DOHH2 (cell line): ENCODE measurements around the gene ELAPOR1.
"Not testable (repeated sequence)": the region's sequence is repeated elsewhere in the genome, so short reads cannot be mapped to it uniquely, and the experiment has no call there.

Experiments
- CTCF ChIP-seq: fragments of 200-600 bp; sonication (generic); IDR thresholded peaks from one replicate; pipeline ENCODE4 v1.5.1; 2014; ENCODE audit warnings: antibody characterized with exemption, mild to moderate bottlenecking, low read depth, low read length; ENCODE audit not compliant: poor library complexity, severe bottlenecking
- EZH2phosphoT487 ChIP-seq: fragments of 200-600 bp; sonication (generic); IDR thresholded peaks from 2 replicates; pipeline ENCODE4 v1.6.1; 2017; ENCODE audit warnings: borderline replicate concordance, mild to moderate bottlenecking, antibody characterized with exemption, low read length, moderate library complexity, mixed read lengths

DNA sequence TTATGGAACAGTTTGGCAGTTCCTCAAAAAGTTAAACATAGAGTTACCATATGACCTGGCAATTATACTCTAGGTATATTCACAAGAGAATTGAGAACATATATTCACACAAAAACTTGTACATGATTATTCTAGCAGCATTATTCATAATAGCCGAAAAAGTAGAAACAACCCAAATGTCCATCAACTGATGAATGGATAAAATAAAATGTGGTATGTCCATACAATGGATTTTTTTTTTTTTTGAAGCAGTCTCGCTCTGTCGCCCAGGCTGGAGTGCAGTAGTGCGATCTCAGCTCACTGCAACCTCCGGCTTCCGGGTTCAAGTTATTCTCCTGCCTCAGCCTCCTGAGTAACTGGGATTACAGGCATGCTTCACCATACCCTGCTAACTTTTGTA, 28.8 kb downstream of the ELAPOR1 start:
- TF ChIP-seq CTCF, EZH2phosphoT487: not testable (repeated sequence)
